ENCODE results near the gene PTPN14.

The PTPN14 gene

GRCh38 chr1:214324896-214325800, 226.3 kb downstream of the PTPN14 start:
- no peak for DNase-seq

- DNase-seq = no peak
These were observed 229.5 kb downstream of the PTPN14 start for GRCh38 chr1:214321705-214322453.

GRCh38 chr1:214319938-214320337, 231.5 kb downstream of the PTPN14 start:
- no peak for DNase-seq

- DNase-seq = no peak
These were observed 232.3 kb downstream of the PTPN14 start for GRCh38 chr1:214318956-214319736.

- no peak for DNase-seq
These were observed 233.0 kb downstream of the PTPN14 start for GRCh38 chr1:214318356-214318755.

GRCh38 chr1:214317734-214318133, 233.7 kb downstream of the PTPN14 start:
- DNase-seq = no peak

- DNase-seq = no peak
These were observed 234.1 kb downstream of the PTPN14 start for GRCh38 chr1:214317300-214317699.

- no peak for DNase-seq
These were observed 234.8 kb downstream of the PTPN14 start for GRCh38 chr1:214316593-214316992.

GRCh38 chr1:214314178-214314843, 237.1 kb downstream of the PTPN14 start:
- no peak for DNase-seq

- no peak for DNase-seq
These were observed 238.8 kb downstream of the PTPN14 start for GRCh38 chr1:214312530-214313051.

GRCh38 chr1:214310777-214311690, 240.4 kb downstream of the PTPN14 start:
- no peak for DNase-seq

GRCh38 chr1:214310010-214310409, 241.4 kb downstream of the PTPN14 start:
- no peak for DNase-seq

GRCh38 chr1:214306269-214306668, 245.1 kb downstream of the PTPN14 start:
- no peak for DNase-seq

- no peak for DNase-seq
These were observed 246.1 kb downstream of the PTPN14 start for GRCh38 chr1:214305164-214305751.

- DNase-seq = no peak
These were observed 248.1 kb downstream of the PTPN14 start for GRCh38 chr1:214303141-214303930.

- DNase-seq = no peak
These were observed 249.9 kb downstream of the PTPN14 start for GRCh38 chr1:214301526-214301925.

- no peak for DNase-seq
These were observed 251.1 kb downstream of the PTPN14 start for GRCh38 chr1:214300149-214300780.
